AG08396 (cell line): Measurements from ENCODE around the gene PMEL.
A peak's percentile ranks its signal among the peaks of the same experiment; 100 is the strongest.
"Not testable (repeated sequence)": the region's sequence is repeated elsewhere in the genome, so short reads cannot be mapped to it uniquely, and the experiment has no call there.

Experiments
- DNase-seq: peaks from one replicate; pipeline ENCODE4 v3.0.0; 2012; ENCODE audit warnings: low spot score, mixed read lengths

PMEL gene

GRCh38 chr12:55965941-55966407, at the start of gene PMEL:
PMEL (minus strand) TSS chr12:55966042; CDS start chr12:55966011, 31 bp downstream.
- no peak for DNase-seq

- DNase-seq = no peak
These were observed 48.4 kb upstream of the PMEL start for GRCh38 chr12:56014205-56014604.

GRCh38 chr12:56013482-56013881, 47.6 kb upstream of the PMEL start:
- no peak for DNase-seq

GRCh38 chr12:56011509-56012090, 45.8 kb upstream of the PMEL start:
- DNase-seq = no peak

GRCh38 chr12:56010111-56010570, 44.3 kb upstream of the PMEL start:
- no peak for DNase-seq

GRCh38 chr12:56007564-56008559, 42.0 kb upstream of the PMEL start:
- peak; percentile 72 for DNase-seq

- no peak for DNase-seq
These were observed 38.4 kb upstream of the PMEL start for GRCh38 chr12:56004211-56004610.

- DNase-seq = not testable (repeated sequence)
These were observed 37.5 kb upstream of the PMEL start for GRCh38 chr12:56003376-56003775.

GRCh38 chr12:56001487-56002100, 35.8 kb upstream of the PMEL start:
- no peak for DNase-seq

- DNase-seq = not testable (repeated sequence)
These were observed 34.2 kb upstream of the PMEL start for GRCh38 chr12:55999999-56000540.

GRCh38 chr12:55999522-55999921, 33.7 kb upstream of the PMEL start:
- DNase-seq = not testable (repeated sequence)

- DNase-seq = no peak
These were observed 31.7 kb upstream of the PMEL start for GRCh38 chr12:55997535-55997859.

GRCh38 chr12:55996715-55997534, 31.1 kb upstream of the PMEL start, which contains the start of gene SUOX:
SUOX (plus strand) TSS chr12:55997276; CDS start chr12:56002222, 4,946 bp downstream.
- peak; percentile 98 for DNase-seq

GRCh38 chr12:55996201-55996714, 30.4 kb upstream of the PMEL start:
- peak; percentile 67 for DNase-seq

GRCh38 chr12:55995366-55995765, 29.5 kb upstream of the PMEL start:
- no peak for DNase-seq

GRCh38 chr12:55993230-55993853, 27.5 kb upstream of the PMEL start:
- no peak for DNase-seq

- DNase-seq = no peak
These were observed 25.3 kb upstream of the PMEL start for GRCh38 chr12:55991110-55991509.

- not testable (repeated sequence) for DNase-seq
These were observed 20.1 kb upstream of the PMEL start for GRCh38 chr12:55985976-55986375.

GRCh38 chr12:55985341-55985740, 19.5 kb upstream of the PMEL start:
- no peak for DNase-seq

- no peak for DNase-seq
These were observed 19.0 kb upstream of the PMEL start for GRCh38 chr12:55984861-55985260.
